Neural cell (in vitro differentiated cells): ENCODE data around the gene ACOT2. TPM values are rescaled to one million over a fixed set of nuclear protein-coding genes. Genes with fewer than 3 reads are reported as not detected.

Source experiments
- H2AFZ ChIP-seq: fragments of 200-600, 300-800 bp; sonication (generic), shearing (Covaris generic); 2 replicates; pipeline ENCODE4 v1.6.0; 2014; ENCODE audit warnings: low read depth, mild to moderate bottlenecking, antibody characterized with exemption, low read length, moderate library complexity
- H3F3A ChIP-seq: fragments of 200-600 bp; shearing (Covaris generic); 2 replicates; pipeline ENCODE4 v1.6.1; 2016; ENCODE audit warnings: mild to moderate bottlenecking, moderate library complexity, mixed read lengths, antibody characterized with exemption, low read length; ENCODE audit not compliant: insufficient read depth, poor library complexity, severe bottlenecking
- H3K27ac ChIP-seq: fragments of 200-600, 300-800 bp; sonication (generic), shearing (Covaris generic); 2 replicates; pipeline ENCODE4 v1.5.1; 2014; ENCODE audit warnings: mild to moderate bottlenecking, low read length, moderate library complexity
- H3K27me3 ChIP-seq: fragments of 300-800, 200-600 bp; sonication (generic), shearing (Covaris generic); 2 replicates; pipeline ENCODE4 v1.6.0; 2014; ENCODE audit warnings: mild to moderate bottlenecking, low read depth, low read length, moderate library complexity; ENCODE audit not compliant: insufficient read depth
- H3K36me3 ChIP-seq: fragments of 300-800, 200-600 bp; sonication (generic), shearing (Covaris generic); 2 replicates; pipeline ENCODE4 v1.5.1; 2014; ENCODE audit warnings: mild to moderate bottlenecking, antibody characterized with exemption, low read length, moderate library complexity; ENCODE audit not compliant: insufficient read depth
- H3K4me2 ChIP-seq: fragments of 300-800, 200-600 bp; sonication (generic), shearing (Covaris generic); 2 replicates; pipeline ENCODE4 v1.6.0; 2014; ENCODE audit warnings: mild to moderate bottlenecking, low read length
- H3K4me3 ChIP-seq: fragments of 300-800, 200-600 bp; sonication (generic), shearing (Covaris generic); 2 replicates; pipeline ENCODE4 v1.5.1; 2014; ENCODE audit warnings: mild to moderate bottlenecking, low read length, moderate library complexity
- H3K79me2 ChIP-seq: fragments of 200-600 bp; shearing (Covaris generic); replicated peaks from 2 replicates; pipeline ENCODE4 v1.6.0; 2014; ENCODE audit warnings: mild to moderate bottlenecking, low read length, moderate library complexity; ENCODE audit not compliant: insufficient read depth
- H3K9ac ChIP-seq: fragments of 300-800, 200-600 bp; sonication (generic), shearing (Covaris generic); 2 replicates; pipeline ENCODE4 v1.6.1; 2016; ENCODE audit warnings: mild to moderate bottlenecking, low read length, mixed read lengths
- H3K9me2 ChIP-seq: fragments of 200-600 bp; shearing (Covaris generic); 2 replicates; pipeline ENCODE4 v1.6.1; 2016; ENCODE audit warnings: mild to moderate bottlenecking, low read length, mixed read lengths; ENCODE audit not compliant: insufficient read depth
- H3K9me3 ChIP-seq: fragments of 200-600, 300-800 bp; sonication (generic), shearing (Covaris generic); 2 replicates; pipeline ENCODE4 v1.6.1; 2016; ENCODE audit warnings: mild to moderate bottlenecking, mixed run types, low read length, moderate library complexity, mixed read lengths
- H4K20me1 ChIP-seq: fragments of 200-600 bp; shearing (Covaris generic); 2 replicates; pipeline ENCODE4 v1.6.1; 2016; ENCODE audit warnings: mild to moderate bottlenecking, mixed run types; ENCODE audit not compliant: insufficient read depth
- EP300 ChIP-seq: fragments of 450-650 bp; conservative IDR thresholded peaks from 2 replicates; pipeline ENCODE4 v1.6.1; 2014; ENCODE audit warnings: antibody characterized with exemption, mild to moderate bottlenecking, moderate library complexity; ENCODE audit not compliant: poor library complexity, severe bottlenecking
- EZH2 ChIP-seq: fragments of 200-600, 300-800 bp; shearing (Covaris generic), sonication (generic); IDR thresholded peaks from 2 replicates; pipeline ENCODE4 v1.6.1; 2014; ENCODE audit warnings: antibody characterized with exemption, low read length, borderline replicate concordance, mild to moderate bottlenecking; ENCODE audit not compliant: insufficient read depth, poor library complexity, severe bottlenecking
- MXI1 ChIP-seq: fragments of 450-650 bp; conservative IDR thresholded peaks from 2 replicates; pipeline ENCODE4 v1.6.1; 2014; ENCODE audit warnings: antibody characterized with exemption, mild to moderate bottlenecking; ENCODE audit not compliant: poor library complexity, severe bottlenecking
- POLR2AphosphoS5 ChIP-seq: IDR thresholded peaks from 2 replicates; pipeline ENCODE4 v1.6.1; 2012
- RAD21 ChIP-seq: fragments of 450-650 bp; conservative IDR thresholded peaks from 2 replicates; pipeline ENCODE4 v1.6.1; 2014; ENCODE audit warnings: antibody characterized with exemption, mild to moderate bottlenecking, moderate library complexity
- SMC3 ChIP-seq: fragments of 450-650 bp; conservative IDR thresholded peaks from 2 replicates; pipeline ENCODE4 v1.6.1; 2014; ENCODE audit warnings: antibody characterized with exemption, mild to moderate bottlenecking, moderate library complexity; ENCODE audit not compliant: poor library complexity
- TAF1 ChIP-seq: IDR thresholded peaks from 2 replicates; pipeline ENCODE4 v1.6.1; 2012; ENCODE audit warnings: low read depth
- polyA plus RNA-seq: library from polyadenylated mRNA; depleted of rRNA; stranded (reverse); fragments of >200 nt; gene quantifications from 2 replicates; pipeline ENCODE4 v1.2.3, GENCODE V29; 2014
- TF ChIP-seq, protein P1 (sequence below): IDR thresholded peaks from 2 replicates; pipeline ENCODE4 v1.6.1; 2012; ENCODE audit warnings: borderline replicate concordance
- TF ChIP-seq, protein P2 (sequence below): fragments of 450-650 bp; IDR thresholded peaks from 2 replicates; pipeline ENCODE4 v1.5.1; 2014; ENCODE audit warnings: antibody characterized with exemption, mild to moderate bottlenecking, moderate library complexity; ENCODE audit not compliant: poor library complexity, severe bottlenecking

ACOT2 gene
- polyA plus RNA-seq, 1 donor from 2014 or later: 1.7 TPM

DNA sequence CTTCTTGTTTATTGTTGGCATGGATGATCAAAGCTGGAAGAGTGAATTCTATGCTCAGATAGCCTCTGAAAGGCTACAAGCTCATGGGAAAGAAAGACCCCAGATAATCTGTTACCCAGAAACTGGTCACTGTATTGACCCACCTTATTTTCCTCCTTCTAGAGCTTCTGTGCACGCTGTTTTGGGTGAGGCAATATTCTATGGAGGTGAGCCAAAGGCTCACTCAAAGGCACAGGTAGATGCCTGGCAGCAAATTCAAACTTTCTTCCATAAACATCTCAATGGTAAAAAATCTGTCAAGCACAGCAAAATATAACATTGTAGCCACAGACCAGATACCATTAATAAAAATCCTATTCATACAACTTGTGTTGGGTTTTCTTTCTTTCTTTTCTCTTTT lies 50.5 kb downstream of the ACOT2 start:
- no peak overlapping the region for H3K4me3 ChIP-seq
- H2AFZ ChIP-seq: no peak overlapping the region
- TF ChIP-seq EZH2 (no peak), MXI1 (no peak), SMC3 (no peak), TAF1 (no peak), EP300 (no peak), RAD21 (no peak), POLR2AphosphoS5 (no peak)
- TF ChIP-seq, protein P1, sequence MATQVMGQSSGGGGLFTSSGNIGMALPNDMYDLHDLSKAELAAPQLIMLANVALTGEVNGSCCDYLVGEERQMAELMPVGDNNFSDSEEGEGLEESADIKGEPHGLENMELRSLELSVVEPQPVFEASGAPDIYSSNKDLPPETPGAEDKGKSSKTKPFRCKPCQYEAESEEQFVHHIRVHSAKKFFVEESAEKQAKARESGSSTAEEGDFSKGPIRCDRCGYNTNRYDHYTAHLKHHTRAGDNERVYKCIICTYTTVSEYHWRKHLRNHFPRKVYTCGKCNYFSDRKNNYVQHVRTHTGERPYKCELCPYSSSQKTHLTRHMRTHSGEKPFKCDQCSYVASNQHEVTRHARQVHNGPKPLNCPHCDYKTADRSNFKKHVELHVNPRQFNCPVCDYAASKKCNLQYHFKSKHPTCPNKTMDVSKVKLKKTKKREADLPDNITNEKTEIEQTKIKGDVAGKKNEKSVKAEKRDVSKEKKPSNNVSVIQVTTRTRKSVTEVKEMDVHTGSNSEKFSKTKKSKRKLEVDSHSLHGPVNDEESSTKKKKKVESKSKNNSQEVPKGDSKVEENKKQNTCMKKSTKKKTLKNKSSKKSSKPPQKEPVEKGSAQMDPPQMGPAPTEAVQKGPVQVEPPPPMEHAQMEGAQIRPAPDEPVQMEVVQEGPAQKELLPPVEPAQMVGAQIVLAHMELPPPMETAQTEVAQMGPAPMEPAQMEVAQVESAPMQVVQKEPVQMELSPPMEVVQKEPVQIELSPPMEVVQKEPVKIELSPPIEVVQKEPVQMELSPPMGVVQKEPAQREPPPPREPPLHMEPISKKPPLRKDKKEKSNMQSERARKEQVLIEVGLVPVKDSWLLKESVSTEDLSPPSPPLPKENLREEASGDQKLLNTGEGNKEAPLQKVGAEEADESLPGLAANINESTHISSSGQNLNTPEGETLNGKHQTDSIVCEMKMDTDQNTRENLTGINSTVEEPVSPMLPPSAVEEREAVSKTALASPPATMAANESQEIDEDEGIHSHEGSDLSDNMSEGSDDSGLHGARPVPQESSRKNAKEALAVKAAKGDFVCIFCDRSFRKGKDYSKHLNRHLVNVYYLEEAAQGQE: no peak
- TF ChIP-seq, protein P2, sequence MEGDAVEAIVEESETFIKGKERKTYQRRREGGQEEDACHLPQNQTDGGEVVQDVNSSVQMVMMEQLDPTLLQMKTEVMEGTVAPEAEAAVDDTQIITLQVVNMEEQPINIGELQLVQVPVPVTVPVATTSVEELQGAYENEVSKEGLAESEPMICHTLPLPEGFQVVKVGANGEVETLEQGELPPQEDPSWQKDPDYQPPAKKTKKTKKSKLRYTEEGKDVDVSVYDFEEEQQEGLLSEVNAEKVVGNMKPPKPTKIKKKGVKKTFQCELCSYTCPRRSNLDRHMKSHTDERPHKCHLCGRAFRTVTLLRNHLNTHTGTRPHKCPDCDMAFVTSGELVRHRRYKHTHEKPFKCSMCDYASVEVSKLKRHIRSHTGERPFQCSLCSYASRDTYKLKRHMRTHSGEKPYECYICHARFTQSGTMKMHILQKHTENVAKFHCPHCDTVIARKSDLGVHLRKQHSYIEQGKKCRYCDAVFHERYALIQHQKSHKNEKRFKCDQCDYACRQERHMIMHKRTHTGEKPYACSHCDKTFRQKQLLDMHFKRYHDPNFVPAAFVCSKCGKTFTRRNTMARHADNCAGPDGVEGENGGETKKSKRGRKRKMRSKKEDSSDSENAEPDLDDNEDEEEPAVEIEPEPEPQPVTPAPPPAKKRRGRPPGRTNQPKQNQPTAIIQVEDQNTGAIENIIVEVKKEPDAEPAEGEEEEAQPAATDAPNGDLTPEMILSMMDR: no peak
- H3F3A ChIP-seq: no peaks in the 10 kb centered on the region
- no peaks in the 10 kb centered on the region for H3K27me3 ChIP-seq
- H3K9me2 ChIP-seq: no peaks in the 10 kb centered on the region
- no peaks in the 10 kb centered on the region for H3K79me2 ChIP-seq
- no peaks in the 10 kb centered on the region for H3K9me3 ChIP-seq
- H4K20me1 ChIP-seq: no peaks in the 10 kb centered on the region
- H3K9ac ChIP-seq: no peak overlapping the region
- H3K36me3 ChIP-seq: no peaks in the 10 kb centered on the region
- H3K4me2 ChIP-seq: no peak overlapping the region
- H3K27ac ChIP-seq: no peak overlapping the region

DNA sequence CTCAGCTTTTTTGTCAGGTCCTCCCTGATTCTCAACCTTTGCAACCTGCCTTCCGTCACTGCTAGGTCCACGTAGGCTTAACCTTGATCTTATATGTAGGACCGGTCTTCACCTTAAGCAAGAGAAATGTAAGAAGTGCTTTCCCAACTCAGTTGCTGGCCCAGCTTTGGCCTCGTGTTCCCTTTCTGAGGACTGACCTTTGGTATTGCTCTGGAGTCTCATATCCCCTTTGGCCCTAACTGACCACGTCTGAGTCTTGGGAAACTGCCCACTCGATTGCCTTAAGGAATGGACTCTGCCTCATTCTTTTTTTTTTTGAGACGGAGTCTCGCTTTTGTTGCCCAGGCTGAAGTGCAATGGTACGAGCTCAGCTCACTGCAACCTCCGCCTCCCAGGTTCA lies 51.3 kb downstream of the ACOT2 start:
- Histone ChIP-seq H4K20me1 (no peaks in the 10 kb centered on the region), H3K4me3 (no peak overlapping the region), H3K4me2 (no peak overlapping the region), H3F3A (no peaks in the 10 kb centered on the region), H3K9me2 (no peaks in the 10 kb centered on the region), H3K79me2 (no peaks in the 10 kb centered on the region), H3K36me3 (no peaks in the 10 kb centered on the region), H3K9me3 (no peaks in the 10 kb centered on the region), H3K27ac (no peak overlapping the region), H3K9ac (no peak overlapping the region), H3K27me3 (no peaks in the 10 kb centered on the region), H2AFZ (no peak overlapping the region)
- TF ChIP-seq POLR2AphosphoS5 (no peak), TAF1 (no peak), EZH2 (no peak), SMC3 (no peak), EP300 (no peak), MXI1 (no peak), RAD21 (no peak)
- TF ChIP-seq, protein P2: no peak
- TF ChIP-seq, protein P1: no peak
